Measurements from ENCODE around the gene TRAK1. TPM values are rescaled to one million over a fixed set of nuclear protein-coding genes. Genes with fewer than 3 reads are reported as not detected.

TRAK1 gene
- total and polyA plus RNA-seq, 2 of the 4 experiments (the other 2 are of a cell fraction), result 25.6 to 28.1 TPM

- Histone ChIP-seq H3K14ac (replicated peaks; ENCODE audit: low read depth, low read length) (peak overlapping the region; percentile 88), H3K27ac (ENCODE audit: insufficient read depth, low read length) (no peak overlapping the region; the same call in 1 of the 2 replicates), H4K8ac (ENCODE audit: low read depth in 2 of 2, low read length in 2 of 2) (peak overlapping the region; percentile 60 to 91), H2AK5ac (ENCODE audit: low read depth, low read length) (peak overlapping the region; percentile 20; the same call in 1 of the 2 replicates), H3K4me2 (ENCODE audit: low read depth, low read length) (peak overlapping the region; percentile 74; the same call in 1 of the 2 replicates), H2BK20ac (ENCODE audit: low read depth, low read length) (peak overlapping the region; percentile 86), H3K36me3 (ENCODE audit: control insufficient read depth, insufficient read depth, low read length) (no peaks in the 10 kb centered on the region), H2BK120ac (ENCODE audit: low read depth, low read length) (peak overlapping the region; percentile 87), H2AFZ (replicated peaks; ENCODE audit: low read length, poor library complexity) (no peak overlapping the region), H3K27me3 (ENCODE audit: control insufficient read depth, insufficient read depth, low read length) (no peaks in the 10 kb centered on the region), H3K56ac (ENCODE audit: extremely low read depth, insufficient read depth, low read length) (0 out of 2 replicates have a peak overlapping the region, but pooled peaks have one; percentile 39), H3K4ac (ENCODE audit: low read depth, low read length) (peak overlapping the region; percentile 86), H2BK15ac (ENCODE audit: low read depth, low read length) (peak overlapping the region; percentile 18; the same call in 1 of the 3 replicates), H4K20me1 (ENCODE audit: insufficient read depth, low read length) (0 out of 2 replicates have a peak, but pooled peaks cover 5% of the 10 kb centered on the region), H3K9me3 (ENCODE audit: control insufficient read depth, insufficient read depth, low read length) (no peaks in the 10 kb centered on the region), H3K4me1 (ENCODE audit: control insufficient read depth, insufficient read depth, low read length) (peaks cover 17% of the 10 kb centered on the region), H3K9me1 (ENCODE audit: insufficient read depth, low read length) (peaks cover 21% of the 10 kb centered on the region), H4K5ac (ENCODE audit: low read depth, low read length) (peak overlapping the region; percentile 98), H3K9ac (ENCODE audit: low read depth, low read length) (peak overlapping the region; percentile 58), H3K79me1 (ENCODE audit: low read depth in 1 of 2, low read length in 2 of 2) (peaks cover 25 to 65% of the 10 kb centered on the region in 2 experiments), H3K4me3 (ENCODE audit: insufficient read depth, low read depth, low read length) (no peak overlapping the region), H3K18ac (ENCODE audit: low read depth, low read length) (peak overlapping the region; percentile 98), H2AK9ac (replicated peaks; ENCODE audit: low read depth, low read length, poor library complexity) (no peak overlapping the region), H4K91ac (ENCODE audit: insufficient read depth, low read depth, low read length) (peak overlapping the region; percentile 87), H2BK5ac (ENCODE audit: low read depth, low read length, poor library complexity, severe bottlenecking) (peak overlapping the region; percentile 71), H3K23ac (ENCODE audit: low read depth, low read length) (peak overlapping the region; percentile 95)
- TF ChIP-seq CHD1 (IDR thresholded peaks at IDR 0.05; ENCODE audit: low read depth, low read length) (no peak), SMC3 (IDR thresholded peaks at IDR 0.05; ENCODE audit: low read depth, low read length) (no peak), CEBPB (IDR thresholded peaks at IDR 0.05; ENCODE audit: low read depth, low read length) (peak; percentile 36; the same call in 1 of the 2 replicates), NFE2L2 (IDR thresholded peaks at IDR 0.05; ENCODE audit: low read depth, low read length) (no peak), MXI1 (IDR thresholded peaks at IDR 0.05; ENCODE audit: borderline replicate concordance, low read depth, low read length) (no peak), POLR2A (IDR thresholded peaks at IDR 0.05; ENCODE audit: low read depth, low read length) (no peak), BHLHE40 (IDR thresholded peaks at IDR 0.05; ENCODE audit: low read depth, low read length) (no peak), RCOR1 (IDR thresholded peaks at IDR 0.05; ENCODE audit: insufficient replicate concordance, low read length) (no peak)
- TF ChIP-seq, protein P1, sequence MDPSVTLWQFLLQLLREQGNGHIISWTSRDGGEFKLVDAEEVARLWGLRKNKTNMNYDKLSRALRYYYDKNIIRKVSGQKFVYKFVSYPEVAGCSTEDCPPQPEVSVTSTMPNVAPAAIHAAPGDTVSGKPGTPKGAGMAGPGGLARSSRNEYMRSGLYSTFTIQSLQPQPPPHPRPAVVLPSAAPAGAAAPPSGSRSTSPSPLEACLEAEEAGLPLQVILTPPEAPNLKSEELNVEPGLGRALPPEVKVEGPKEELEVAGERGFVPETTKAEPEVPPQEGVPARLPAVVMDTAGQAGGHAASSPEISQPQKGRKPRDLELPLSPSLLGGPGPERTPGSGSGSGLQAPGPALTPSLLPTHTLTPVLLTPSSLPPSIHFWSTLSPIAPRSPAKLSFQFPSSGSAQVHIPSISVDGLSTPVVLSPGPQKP (IDR thresholded peaks at IDR 0.05; ENCODE audit: borderline replicate concordance, low read depth, low read length), result no peak
- intact Hi-C loops (cut with micrococcal nuclease), result no loop called here
- dilution Hi-C loops (cut with HindIII; ENCODE audit: low sequenced_read_pairs, unreplicated experiment), result no loop called here
- BruUV-seq (replicated peaks), result no TSS peak
- ChIA-PET POLR2A (ENCODE audit: unreplicated experiment) (no interaction called here), CTCF (no interaction called here)
- ATAC-seq (ENCODE audit: low read depth) (peak; percentile 48), DNase-seq (no peak)
- WGBS, 2 experiments (ENCODE audit: extremely low coverage in 2 of 2, insufficient read length in 1 of 2), result no CpG with 5 or more reads among the region's 5 CpGs
- in situ Hi-C loops (cut with MboI; ENCODE audit: low sequenced_read_pairs), result no loop called here
Observed at GRCh38 chr3:42042747-42043098, 48.4 kb upstream of the TRAK1 start.
